Uterus (tissue), 4 donors: ENCODE data around the gene KCNK6. TPM values are rescaled to one million over a fixed set of nuclear protein-coding genes. Genes with fewer than 3 reads are reported as not detected.
A peak's percentile ranks its signal among the peaks of the same experiment; 100 is the strongest.

Experiments used
- DNase-seq, 2 donors: peaks; one replicate each; pipeline ENCODE4 v3.0.0-alpha.2; 2019 to 2020
- H3K27ac ChIP-seq, 2 donors: fragments of 200-600 bp; sonication (generic); 1 replicate in 1 of 2; 2 replicates in 1 of 2; pipeline ENCODE4 v1.5.1; 2016 to 2018
- H3K27me3 ChIP-seq, 2 donors: fragments of 200-600 bp; sonication (generic); one replicate each; pipeline ENCODE4 v1.5.1; 2018 to 2019; ENCODE audit warnings: control low read depth in 1 of 2
- H3K36me3 ChIP-seq, 2 donors: fragments of 200-600 bp; sonication (generic); one replicate each; pipeline ENCODE4 v1.5.1; 2019; ENCODE audit warnings: control low read depth in 1 of 2
- H3K4me1 ChIP-seq, 2 donors: fragments of 200-600 bp; sonication (generic); one replicate each; pipeline ENCODE4 v1.5.1; 2018 to 2019; ENCODE audit warnings: control low read depth in 1 of 2
- H3K4me3 ChIP-seq, 2 donors: fragments of 200-600 bp; sonication (generic); 1 replicate in 1 of 2; 2 replicates in 1 of 2; pipeline ENCODE4 v1.5.1; 2018 to 2019; ENCODE audit warnings: mild to moderate bottlenecking in 1 of 2
- H3K9me3 ChIP-seq, 2 donors: fragments of 200-600 bp; sonication (generic); one replicate each; pipeline ENCODE4 v1.5.1; 2019; ENCODE audit warnings: control low read depth in 1 of 2
- POLR2A ChIP-seq, 2 donors: fragments of 450-650 bp; IDR thresholded peaks; one replicate each; pipeline ENCODE4 v1.6.1; 2016; ENCODE audit warnings: antibody characterized with exemption in 2 of 2, mild to moderate bottlenecking in 1 of 2, moderate library complexity in 1 of 2
- intact Hi-C: fragments of 100-400 bp; cut with DNase I; formaldehyde crosslinking; loops from one replicate; pipeline ENCODE4 v1.15.1; 2023; ENCODE audit warnings: low total_unique reads
- total RNA-seq, 4 donors: library from RNA; depleted of rRNA in 3 of 4; stranded (reverse); fragments of >200 nt in 3 of 4; gene quantifications; one replicate each; pipeline versions ENCODE4 v1.1.0 to v1.2.4, GENCODE V29; 2014 to 2023
- TF ChIP-seq, protein P1 (sequence below), 4 experiments: fragments of 200-600 bp in 2 of 4; fragments of 450-650 bp in 2 of 4; sonication (generic) in 2 of 4; IDR thresholded peaks; one replicate each; pipeline ENCODE4 v1.5.1; 2016 to 2019; ENCODE audit warnings: antibody characterized with exemption in 4 of 4, mild to moderate bottlenecking in 2 of 4, moderate library complexity in 1 of 4
- donor health status: DM: yes; HTN: yes; CAD: no.

Gene KCNK6
- total RNA-seq, 4 donors from 2014 or later = 0.59 to 60.6 (median 4.3) TPM

DNA sequence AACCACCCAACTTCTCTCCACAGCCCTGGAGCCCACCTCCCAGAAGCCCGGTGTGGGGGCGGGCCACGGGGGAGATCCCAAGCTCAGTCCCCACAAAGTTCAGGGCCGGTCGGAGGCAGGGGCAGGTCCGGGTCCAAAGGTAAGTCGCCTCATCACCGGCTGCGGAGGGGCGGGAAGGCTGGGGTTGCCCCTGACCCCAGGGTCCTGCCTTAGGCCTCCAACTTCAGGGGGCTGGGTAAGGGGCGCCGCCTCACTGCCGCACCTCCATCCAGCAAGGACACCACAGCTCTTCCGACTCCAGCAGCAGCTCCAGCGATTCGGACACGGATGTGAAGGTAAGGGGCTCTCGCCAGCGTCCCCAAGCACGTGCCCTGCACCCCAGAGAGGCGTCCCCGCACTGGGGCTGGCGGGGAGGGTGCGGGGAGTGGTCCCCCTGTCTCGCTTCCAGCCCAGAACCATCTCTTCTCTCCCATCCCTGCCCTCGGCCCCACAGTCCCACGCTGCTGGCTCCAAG lies 15.2 kb upstream of the KCNK6 start:
- TF ChIP-seq POLR2A (IDR thresholded peaks at IDR 0.05) = no peak
- TF ChIP-seq, protein P1, sequence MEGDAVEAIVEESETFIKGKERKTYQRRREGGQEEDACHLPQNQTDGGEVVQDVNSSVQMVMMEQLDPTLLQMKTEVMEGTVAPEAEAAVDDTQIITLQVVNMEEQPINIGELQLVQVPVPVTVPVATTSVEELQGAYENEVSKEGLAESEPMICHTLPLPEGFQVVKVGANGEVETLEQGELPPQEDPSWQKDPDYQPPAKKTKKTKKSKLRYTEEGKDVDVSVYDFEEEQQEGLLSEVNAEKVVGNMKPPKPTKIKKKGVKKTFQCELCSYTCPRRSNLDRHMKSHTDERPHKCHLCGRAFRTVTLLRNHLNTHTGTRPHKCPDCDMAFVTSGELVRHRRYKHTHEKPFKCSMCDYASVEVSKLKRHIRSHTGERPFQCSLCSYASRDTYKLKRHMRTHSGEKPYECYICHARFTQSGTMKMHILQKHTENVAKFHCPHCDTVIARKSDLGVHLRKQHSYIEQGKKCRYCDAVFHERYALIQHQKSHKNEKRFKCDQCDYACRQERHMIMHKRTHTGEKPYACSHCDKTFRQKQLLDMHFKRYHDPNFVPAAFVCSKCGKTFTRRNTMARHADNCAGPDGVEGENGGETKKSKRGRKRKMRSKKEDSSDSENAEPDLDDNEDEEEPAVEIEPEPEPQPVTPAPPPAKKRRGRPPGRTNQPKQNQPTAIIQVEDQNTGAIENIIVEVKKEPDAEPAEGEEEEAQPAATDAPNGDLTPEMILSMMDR (IDR thresholded peaks at IDR 0.05) = no peak
- H3K4me3 ChIP-seq = no peak overlapping the region
- no peaks in the 10 kb centered on the region for H3K27me3 ChIP-seq
- H3K4me1 ChIP-seq = no peaks in the 10 kb centered on the region
- no peak for DNase-seq
- H3K36me3 ChIP-seq = no peaks in the 10 kb centered on the region
- intact Hi-C loops = no loop called here
- no peaks in the 10 kb centered on the region for H3K9me3 ChIP-seq
- H3K27ac ChIP-seq = no peak overlapping the region

DNA sequence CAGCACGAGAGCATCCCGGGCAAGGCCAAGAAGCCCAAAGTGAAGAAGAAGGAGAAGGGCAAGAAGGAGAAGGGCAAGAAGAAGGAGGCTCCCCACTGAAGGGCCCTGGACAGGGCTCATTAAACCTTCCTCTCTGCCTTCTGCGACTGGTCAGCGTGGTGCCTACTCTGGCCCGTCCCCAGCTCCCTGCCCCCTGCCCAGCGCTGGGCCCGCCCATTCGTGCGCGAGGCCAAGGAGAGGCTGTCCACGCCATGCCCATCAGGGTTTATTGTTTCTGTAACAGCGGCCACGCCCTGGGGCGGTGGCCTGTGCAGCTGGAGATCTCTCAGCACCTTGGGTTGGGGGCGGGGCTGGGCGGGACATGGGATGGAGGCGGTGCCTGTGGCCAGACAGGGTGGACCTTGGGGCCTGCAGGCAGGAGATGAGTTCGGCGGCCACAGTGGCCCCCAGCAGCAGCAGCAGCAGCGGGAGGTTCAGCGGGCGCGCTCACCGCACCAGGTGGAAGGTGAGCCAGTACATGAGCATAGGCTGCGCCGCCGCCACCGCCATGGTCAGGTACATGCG lies 14.7 kb upstream of the KCNK6 start:
- no peaks in the 10 kb centered on the region for H3K36me3 ChIP-seq
- H3K4me3 ChIP-seq = no peak overlapping the region
- no peak for DNase-seq
- no peaks in the 10 kb centered on the region for H3K4me1 ChIP-seq
- no peaks in the 10 kb centered on the region for H3K27me3 ChIP-seq
- peak in 1 of 2 donors; percentile 24 for TF ChIP-seq POLR2A (IDR thresholded peaks at IDR 0.05)
- TF ChIP-seq, protein P1 (IDR thresholded peaks at IDR 0.05) = no peak
- no peaks in the 10 kb centered on the region for H3K9me3 ChIP-seq
- no peak overlapping the region for H3K27ac ChIP-seq
- intact Hi-C loops = no loop called here

DNA sequence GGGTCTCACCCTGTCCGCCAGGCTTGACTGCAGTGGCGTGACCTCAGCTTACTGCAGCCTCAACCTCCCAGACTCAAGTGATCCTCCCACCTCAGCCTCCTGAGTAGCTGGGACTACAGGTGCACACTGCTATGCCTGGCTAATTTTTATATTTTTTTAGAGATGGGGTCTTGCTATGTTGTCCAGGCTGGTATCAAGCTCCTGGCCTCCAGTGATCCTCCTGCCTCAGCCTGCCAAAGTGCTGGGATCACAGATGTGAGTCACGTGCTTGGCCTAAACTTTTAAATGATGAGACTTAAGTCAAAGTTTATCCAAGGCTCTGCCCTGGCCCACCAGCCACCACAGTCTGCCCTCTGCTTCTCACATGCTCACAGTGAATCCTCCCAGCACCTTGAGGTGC lies 13.4 kb upstream of the KCNK6 start:
- Histone ChIP-seq H3K36me3 (no peaks in the 10 kb centered on the region), H3K9me3 (no peaks in the 10 kb centered on the region), H3K4me1 (no peaks in the 10 kb centered on the region), H3K27me3 (no peaks in the 10 kb centered on the region), H3K27ac (no peak overlapping the region), H3K4me3 (no peak overlapping the region)
- no peak for DNase-seq
- intact Hi-C loops = no loop called here
- TF ChIP-seq, protein P1 (IDR thresholded peaks at IDR 0.05) = no peak
- no peak for TF ChIP-seq POLR2A (IDR thresholded peaks at IDR 0.05)

DNA sequence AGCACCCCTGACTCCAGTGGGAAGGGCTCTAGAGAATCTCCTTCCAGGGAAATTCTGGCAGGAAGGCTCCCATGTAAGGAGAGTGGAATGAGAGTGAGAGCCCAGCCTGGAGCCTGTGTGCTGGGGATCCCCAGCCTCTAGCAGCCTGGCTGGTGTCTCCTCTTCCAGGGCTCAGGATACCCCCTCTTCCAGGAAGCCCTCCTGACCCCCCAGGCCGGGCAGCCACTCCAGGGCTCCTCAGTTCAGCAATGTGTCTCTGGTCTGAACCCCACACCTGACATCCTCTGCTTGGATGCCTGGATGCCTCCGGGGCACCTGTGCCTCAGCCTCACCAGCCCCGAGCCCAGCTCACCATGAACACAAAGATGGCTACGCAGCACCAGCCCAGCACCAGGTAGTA lies 12.6 kb upstream of the KCNK6 start:
- Histone ChIP-seq H3K36me3 (no peaks in the 10 kb centered on the region), H3K9me3 (no peaks in the 10 kb centered on the region), H3K27ac (no peak overlapping the region), H3K4me1 (no peaks in the 10 kb centered on the region), H3K4me3 (no peak overlapping the region), H3K27me3 (no peaks in the 10 kb centered on the region)
- TF ChIP-seq POLR2A (IDR thresholded peaks at IDR 0.05) = no peak
- TF ChIP-seq, protein P1 (IDR thresholded peaks at IDR 0.05) = no peak
- DNase-seq = no peak
- intact Hi-C loops = no loop called here

DNA sequence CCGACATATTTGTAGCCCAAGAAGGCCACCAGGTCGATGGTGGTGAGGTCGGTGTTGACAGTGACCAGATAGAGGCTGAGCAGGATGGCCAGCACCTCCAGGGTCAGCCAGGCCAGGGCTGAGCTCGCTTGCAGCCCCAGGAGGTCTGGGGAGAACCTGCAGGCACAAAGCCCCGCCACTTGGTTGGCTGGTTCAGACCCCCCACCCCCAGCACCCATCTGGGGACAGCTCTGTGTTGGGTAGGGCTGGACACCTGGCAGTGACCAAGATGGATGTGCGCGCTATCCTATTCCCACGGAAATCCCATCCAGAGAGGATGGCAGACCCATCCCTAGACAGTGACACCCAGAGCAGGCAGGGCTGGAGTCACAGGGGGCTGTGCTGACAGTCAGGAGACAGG lies 12.0 kb upstream of the KCNK6 start:
- DNase-seq = no peak
- H3K27ac ChIP-seq = no peak overlapping the region
- no peaks in the 10 kb centered on the region for H3K4me1 ChIP-seq
- no peaks in the 10 kb centered on the region for H3K36me3 ChIP-seq
- intact Hi-C loops = no loop called here
- no peaks in the 10 kb centered on the region for H3K9me3 ChIP-seq
- no peaks in the 10 kb centered on the region for H3K27me3 ChIP-seq
- TF ChIP-seq POLR2A (IDR thresholded peaks at IDR 0.05) = no peak
- TF ChIP-seq, protein P1 (IDR thresholded peaks at IDR 0.05) = no peak
- H3K4me3 ChIP-seq = no peak overlapping the region
